ENCODE measurements around the gene CRYGN.

CRYGN gene

GRCh38 chr7:151442776-151443496, 3.0 kb upstream of the CRYGN start:
- ATAC-seq, result no peak
- TF ChIP-seq ZFP3 (CRISPR knock-in tag; IDR thresholded peaks at IDR 0.05) (no peak), TSHZ2 (CRISPR knock-in tag; IDR thresholded peaks at IDR 0.05) (no peak), ZC3H10 (CRISPR knock-in tag; IDR thresholded peaks at IDR 0.05) (no peak), ZNF565 (CRISPR knock-in tag; conservative IDR thresholded peaks at IDR 0.05; ENCODE audit: low read depth) (no peak)

- TF ChIP-seq ZNF8 (CRISPR knock-in tag; IDR thresholded peaks at IDR 0.05) (no peak), PPARA (CRISPR knock-in tag; IDR thresholded peaks at IDR 0.05; ENCODE audit: borderline replicate concordance) (no peak), ESRRG (CRISPR knock-in tag; IDR thresholded peaks at IDR 0.05) (no peak), POU6F1 (CRISPR knock-in tag; IDR thresholded peaks at IDR 0.05; ENCODE audit: borderline replicate concordance, low read depth) (no peak), BACH2 (CRISPR knock-in tag; IDR thresholded peaks at IDR 0.05; ENCODE audit: borderline replicate concordance) (no peak), ZNF565 (CRISPR knock-in tag; conservative IDR thresholded peaks at IDR 0.05; ENCODE audit: low read depth) (no peak)
- ATAC-seq, result no peak
These were observed 981 bp upstream of the CRYGN start for GRCh38 chr7:151440799-151441445.

- ATAC-seq, result no peak
- TF ChIP-seq GLIS3 (CRISPR knock-in tag; IDR thresholded peaks at IDR 0.05) (no peak), BACH2 (CRISPR knock-in tag; IDR thresholded peaks at IDR 0.05; ENCODE audit: borderline replicate concordance) (no peak), RARB (CRISPR knock-in tag; IDR thresholded peaks at IDR 0.05) (no peak), ZNF70 (CRISPR knock-in tag; IDR thresholded peaks at IDR 0.05) (no peak), PPARA (CRISPR knock-in tag; IDR thresholded peaks at IDR 0.05; ENCODE audit: borderline replicate concordance) (no peak), CSDC2 (CRISPR knock-in tag; IDR thresholded peaks at IDR 0.05) (no peak), ZFP3 (CRISPR knock-in tag; IDR thresholded peaks at IDR 0.05) (no peak), PATZ1 (CRISPR knock-in tag; IDR thresholded peaks at IDR 0.05; ENCODE audit: borderline replicate concordance) (no peak), SNAI2 (CRISPR knock-in tag; IDR thresholded peaks at IDR 0.05) (no peak), TCF4 (CRISPR knock-in tag; IDR thresholded peaks at IDR 0.05; ENCODE audit: borderline replicate concordance) (no peak), ZC3H10 (CRISPR knock-in tag; IDR thresholded peaks at IDR 0.05) (no peak), ZNF565 (CRISPR knock-in tag; conservative IDR thresholded peaks at IDR 0.05; ENCODE audit: low read depth) (no peak), TOX (CRISPR knock-in tag; IDR thresholded peaks at IDR 0.05; ENCODE audit: borderline replicate concordance) (no peak), ARNTL (CRISPR knock-in tag; IDR thresholded peaks at IDR 0.05; ENCODE audit: borderline replicate concordance, low read depth) (no peak), POU6F1 (CRISPR knock-in tag; IDR thresholded peaks at IDR 0.05; ENCODE audit: borderline replicate concordance, low read depth) (no peak), ZNF8 (CRISPR knock-in tag; IDR thresholded peaks at IDR 0.05) (no peak), TSHZ2 (CRISPR knock-in tag; IDR thresholded peaks at IDR 0.05) (no peak), OSR1 (CRISPR knock-in tag; IDR thresholded peaks at IDR 0.05) (no peak), ZFP30 (CRISPR knock-in tag; IDR thresholded peaks at IDR 0.05) (no peak)
These were observed 908 bp downstream of the CRYGN start for GRCh38 chr7:151438864-151439601.

All from SK-N-SH treated with all-trans-retinoic acid at 6 μM for 48 hours (cell line).